Fibroblast of lung (primary cell): ENCODE data around the gene KIF3A. TPM values are rescaled to one million over a fixed set of nuclear protein-coding genes. Genes with fewer than 3 reads are reported as not detected.
A peak's percentile ranks its signal among the peaks of the same experiment; 100 is the strongest.

Experiments used
- DNase-seq, 2 donors: peaks; one replicate each; pipeline versions ENCODE4 v3.0.0 to v3.0.0-alpha.2; 2010; ENCODE audit warnings: low read depth in 2 of 2
- H2AFZ ChIP-seq: 2 replicates; pipeline ENCODE4 v1.5.1; 2012; ENCODE audit warnings: low read length, control low read depth, inconsistent platforms
- H3K27ac ChIP-seq: 2 replicates; pipeline ENCODE4 v1.5.1; 2011; ENCODE audit warnings: low read length, control low read depth; ENCODE audit not compliant: insufficient read depth
- H3K27me3 ChIP-seq: 2 replicates; pipeline ENCODE4 v1.5.1; 2011; ENCODE audit warnings: mild to moderate bottlenecking, low read length; ENCODE audit not compliant: control insufficient read depth, insufficient read depth
- H3K36me3 ChIP-seq: 2 replicates; pipeline ENCODE4 v1.5.1; 2011; ENCODE audit warnings: low read length; ENCODE audit not compliant: control insufficient read depth, insufficient read depth
- H3K4me1 ChIP-seq: 2 replicates; pipeline ENCODE4 v1.5.1; 2011; ENCODE audit warnings: low read length; ENCODE audit not compliant: control insufficient read depth, insufficient read depth; ENCODE audit errors: extremely low read depth
- H3K4me2 ChIP-seq: 2 replicates; pipeline ENCODE4 v1.5.1; 2011; ENCODE audit warnings: low read length, control low read depth; ENCODE audit not compliant: insufficient read depth; ENCODE audit errors: extremely low read depth
- H3K4me3 ChIP-seq, 4 experiments: fragments of 200-600 bp in 1 of 4; sonication (generic) in 1 of 4; replicated peaks in 1 of 4; 2 replicates each; pipeline ENCODE4 v1.5.1; 2011 to 2016; ENCODE audit warnings: low read length in 4 of 4, low read depth in 3 of 4, mild to moderate bottlenecking in 3 of 4, control low read depth in 2 of 4, inconsistent platforms in 1 of 4, mixed read lengths in 1 of 4; ENCODE audit not compliant: insufficient read depth in 1 of 4; ENCODE audit errors: control extremely low read depth in 1 of 4
- H3K79me2 ChIP-seq: 2 replicates; pipeline ENCODE4 v1.5.1; 2012; ENCODE audit warnings: mild to moderate bottlenecking, low read length, inconsistent platforms; ENCODE audit not compliant: control insufficient read depth, insufficient read depth
- H3K9ac ChIP-seq: 2 replicates; pipeline ENCODE4 v1.5.1; 2011; ENCODE audit warnings: mild to moderate bottlenecking, low read length, control low read depth; ENCODE audit not compliant: insufficient read depth
- H3K9me3 ChIP-seq: 2 replicates; pipeline ENCODE4 v1.5.1; 2012; ENCODE audit warnings: low read depth, low read length; ENCODE audit not compliant: control insufficient read depth, insufficient read depth
- H4K20me1 ChIP-seq: 2 replicates; pipeline ENCODE4 v1.5.1; 2011; ENCODE audit warnings: low read length; ENCODE audit not compliant: control insufficient read depth, insufficient read depth; ENCODE audit errors: extremely low read depth
- EZH2 ChIP-seq: IDR thresholded peaks from 2 replicates; pipeline ENCODE4 v1.5.1; 2012; ENCODE audit warnings: low read length, control low read depth, mild to moderate bottlenecking; ENCODE audit errors: missing control alignments
- polyA plus RNA-seq, 2 donors: library from polyadenylated mRNA; depleted of rRNA in 1 of 2; stranded (reverse) in 1 of 2; unstranded in 1 of 2; fragments of >200 nt; gene quantifications; 2 replicates each; pipeline ENCODE4 v1.2.1, GENCODE V29; 2011 to 2012; ENCODE audit warnings: missing spikeins in 1 of 2
- total RNA-seq: library from RNA; depleted of rRNA; stranded (reverse); fragments of >200 nt; gene quantifications from 2 replicates; pipeline ENCODE4 v1.2.1, GENCODE V29; 2014
- TF ChIP-seq, protein P1 (sequence below), 2 donors: IDR thresholded peaks in 1 of 2; conservative IDR thresholded peaks in 1 of 2; 1 replicate in 1 of 2; 2 replicates in 1 of 2; pipeline ENCODE4 v1.5.1; 2011 to 2012; ENCODE audit warnings: low read length in 2 of 2, control low read depth in 1 of 2, inconsistent platforms in 1 of 2, low read depth in 1 of 2, mild to moderate bottlenecking in 1 of 2

The KIF3A gene
- total and polyA plus RNA-seq, 2 donors (not counting 1 experiment from before 2014, with no cell fraction given): 8.8 to 11.2 TPM

DNA sequence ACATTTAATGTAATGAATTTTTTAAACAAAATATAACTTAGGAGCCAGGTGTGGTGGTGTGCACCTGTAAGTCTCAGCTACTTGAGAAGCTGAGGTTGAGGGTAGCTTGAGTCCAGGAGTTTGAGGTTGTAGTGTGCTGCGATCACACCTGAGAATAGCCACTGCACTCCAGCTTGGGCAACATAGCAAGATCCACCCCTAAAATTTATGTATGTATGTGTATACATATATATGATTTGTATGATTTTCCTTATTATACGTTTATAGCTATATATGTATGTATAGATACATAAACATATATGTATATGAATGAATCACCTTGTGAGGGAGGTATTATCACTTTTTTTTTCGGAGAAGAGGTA, 9.2 kb upstream of the KIF3A start:
- TF ChIP-seq EZH2: no peak
- TF ChIP-seq, protein P1, sequence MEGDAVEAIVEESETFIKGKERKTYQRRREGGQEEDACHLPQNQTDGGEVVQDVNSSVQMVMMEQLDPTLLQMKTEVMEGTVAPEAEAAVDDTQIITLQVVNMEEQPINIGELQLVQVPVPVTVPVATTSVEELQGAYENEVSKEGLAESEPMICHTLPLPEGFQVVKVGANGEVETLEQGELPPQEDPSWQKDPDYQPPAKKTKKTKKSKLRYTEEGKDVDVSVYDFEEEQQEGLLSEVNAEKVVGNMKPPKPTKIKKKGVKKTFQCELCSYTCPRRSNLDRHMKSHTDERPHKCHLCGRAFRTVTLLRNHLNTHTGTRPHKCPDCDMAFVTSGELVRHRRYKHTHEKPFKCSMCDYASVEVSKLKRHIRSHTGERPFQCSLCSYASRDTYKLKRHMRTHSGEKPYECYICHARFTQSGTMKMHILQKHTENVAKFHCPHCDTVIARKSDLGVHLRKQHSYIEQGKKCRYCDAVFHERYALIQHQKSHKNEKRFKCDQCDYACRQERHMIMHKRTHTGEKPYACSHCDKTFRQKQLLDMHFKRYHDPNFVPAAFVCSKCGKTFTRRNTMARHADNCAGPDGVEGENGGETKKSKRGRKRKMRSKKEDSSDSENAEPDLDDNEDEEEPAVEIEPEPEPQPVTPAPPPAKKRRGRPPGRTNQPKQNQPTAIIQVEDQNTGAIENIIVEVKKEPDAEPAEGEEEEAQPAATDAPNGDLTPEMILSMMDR (conservative IDR thresholded peaks at IDR 0.05 in 1 of 2, IDR thresholded peaks at IDR 0.05 in 1 of 2; ENCODE audit: low read depth in 1 of 2, low read length in 2 of 2): no peak
- DNase-seq: no peak
- Histone ChIP-seq H3K9me3 (no peaks in the 10 kb centered on the region), H3K9ac (no peak overlapping the region), H4K20me1 (no peaks in the 10 kb centered on the region), H3K27me3 (peaks cover 24% of the 10 kb centered on the region), H3K36me3 (no peaks in the 10 kb centered on the region), H3K4me2 (no peak overlapping the region), H3K79me2 (no peaks in the 10 kb centered on the region), H3K4me1 (peaks cover 4% of the 10 kb centered on the region), H3K27ac (no peak overlapping the region), H3K4me3 (peak overlapping the region in 1 of 4 experiments; percentile 31), H2AFZ (no peak overlapping the region)

DNA sequence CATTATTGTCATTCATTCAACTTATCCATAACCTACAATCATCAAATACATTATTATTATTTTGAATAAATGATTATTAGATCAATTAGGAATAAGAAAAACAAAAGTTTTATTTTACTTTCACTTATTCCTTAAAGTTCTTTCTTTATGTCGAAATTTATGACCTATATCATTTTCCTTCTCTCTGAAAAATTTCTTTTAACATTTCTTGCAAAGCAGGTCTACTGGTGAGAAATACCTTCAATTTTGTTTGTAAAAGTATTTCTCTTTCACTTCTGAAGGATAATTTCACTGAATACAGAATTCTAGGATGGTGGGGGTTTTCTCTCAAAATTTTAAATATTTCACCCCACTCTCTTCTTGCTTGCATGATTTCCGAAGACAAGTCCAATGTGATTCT, 7.3 kb upstream of the KIF3A start:
- Histone ChIP-seq H3K4me2 (no peak overlapping the region), H3K4me1 (no peaks in the 10 kb centered on the region), H2AFZ (no peak overlapping the region), H4K20me1 (no peaks in the 10 kb centered on the region), H3K27me3 (peaks cover 24% of the 10 kb centered on the region), H3K9me3 (no peaks in the 10 kb centered on the region), H3K9ac (no peak overlapping the region), H3K27ac (no peak overlapping the region), H3K36me3 (no peaks in the 10 kb centered on the region), H3K79me2 (no peaks in the 10 kb centered on the region), H3K4me3 (no peak overlapping the region)
- TF ChIP-seq EZH2: no peak
- TF ChIP-seq, protein P1 (conservative IDR thresholded peaks at IDR 0.05 in 1 of 2, IDR thresholded peaks at IDR 0.05 in 1 of 2; ENCODE audit: low read depth in 1 of 2, low read length in 2 of 2): no peak
- DNase-seq: no peak

DNA sequence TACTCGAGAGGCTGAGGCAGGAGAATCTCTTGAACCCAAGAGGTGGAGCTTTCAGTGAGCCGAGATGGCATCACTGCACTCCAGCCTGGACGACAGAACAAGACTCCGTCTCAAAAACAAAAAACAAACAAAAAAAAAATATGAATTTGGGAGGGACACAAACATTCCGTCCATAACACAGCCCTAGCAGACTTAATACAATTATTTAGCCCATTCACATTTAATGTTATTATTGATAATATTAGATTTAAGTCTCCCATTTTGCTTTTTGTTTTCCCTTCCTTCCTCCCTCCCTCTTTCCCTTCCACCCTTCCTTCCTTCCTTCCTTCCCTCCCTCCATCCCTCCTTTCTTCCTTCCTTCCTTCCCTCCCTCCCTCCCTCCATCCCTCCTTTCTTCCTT, 5.3 kb upstream of the KIF3A start:
- Histone ChIP-seq H3K4me1 (no peaks in the 10 kb centered on the region), H3K4me2 (no peak overlapping the region), H3K27ac (no peak overlapping the region), H3K9ac (no peak overlapping the region), H3K4me3 (no peak overlapping the region), H3K79me2 (no peaks in the 10 kb centered on the region), H3K9me3 (no peaks in the 10 kb centered on the region), H3K36me3 (no peaks in the 10 kb centered on the region), H4K20me1 (no peaks in the 10 kb centered on the region), H3K27me3 (peaks cover 13% of the 10 kb centered on the region), H2AFZ (no peak overlapping the region)
- TF ChIP-seq, protein P1 (conservative IDR thresholded peaks at IDR 0.05 in 1 of 2, IDR thresholded peaks at IDR 0.05 in 1 of 2; ENCODE audit: low read depth in 1 of 2, low read length in 2 of 2): no peak
- no peak for TF ChIP-seq EZH2
- no peak for DNase-seq
